K562 (cell line): ENCODE data around the gene GHR. TPM values are rescaled to one million over a fixed set of nuclear protein-coding genes. Genes with fewer than 3 reads are reported as not detected.

ENCODE experiments used
- ATAC-seq: fragments of 200-7000 bp; cut with Tn5 transposase; 3 replicates; pipeline ENCODE4 v1.9.1; 2020; ENCODE audit warnings: moderate library complexity
- BruUV-seq: library from RNA; stranded (reverse); fragments of 400-500 nt; replicated peaks from 2 replicates; lab custom pipeline; 2021; lab: Mats Ljungman, UMichigan
- CTCF ChIA-PET: fragments of 300-600 bp; formaldehyde crosslinking; extraction: SDS; loops from one replicate; lab custom pipeline; 2021; ENCODE audit warnings: low intra/inter-chr PET ratio; lab: Yijun Ruan, JAX
- POLR2A ChIA-PET: fragments of 300-600, 350-650 bp; sonication (Branson Sonifier 250); formaldehyde crosslinking; extraction: SDS; loops from one replicate; lab custom pipeline; 2021; ENCODE audit warnings: antibody characterized with exemption, inconsistent platforms; lab: Yijun Ruan, JAX
- DNase-seq, 4 experiments: peaks; one replicate each; pipeline versions ENCODE4 v3.0.0 to v3.0.0-alpha.2; 2011 to 2018; ENCODE audit warnings: low spot score in 3 of 4, mixed read lengths in 3 of 4; ENCODE audit errors: extremely low read depth in 1 of 4
- FAIRE-seq: peaks from 2 replicates; lab custom pipeline; 2011; peaks lifted over from hg19 to GRCh38; lab: Jason Lieb, UNC
- H2AFZ ChIP-seq: 2 replicates; pipeline ENCODE4 v1.6.0; 2011; ENCODE audit warnings: low read depth, low read length, control low read depth, inconsistent platforms
- H3K27ac ChIP-seq: fragments of 200-600 bp; 3 replicates; pipeline ENCODE4 v1.8.0; 2011; ENCODE audit warnings: low read depth, mild to moderate bottlenecking, control low read depth, inconsistent platforms, low read length, moderate library complexity, mixed read lengths; ENCODE audit errors: extremely low read depth
- H3K27me3 ChIP-seq, 2 experiments: fragments of 300-600 bp in 1 of 2; 2 replicates in 1 of 2; 3 replicates in 1 of 2; pipeline versions ENCODE4 v1.6.0 to v1.8.0; 2011; ENCODE audit warnings: inconsistent platforms in 2 of 2, low read length in 2 of 2, mild to moderate bottlenecking in 1 of 2, mixed read lengths in 1 of 2, moderate library complexity in 1 of 2; ENCODE audit not compliant: control insufficient read depth in 2 of 2, insufficient read depth in 2 of 2
- H3K36me3 ChIP-seq: fragments of 300-600 bp; 3 replicates; pipeline ENCODE4 v1.8.0; 2011; ENCODE audit warnings: mild to moderate bottlenecking, low read length, inconsistent platforms; ENCODE audit not compliant: control insufficient read depth, insufficient read depth
- H3K4me1 ChIP-seq, 2 experiments: fragments of 200-600 bp in 1 of 2; replicated peaks in 1 of 2; 2 replicates in 1 of 2; 3 replicates in 1 of 2; pipeline versions ENCODE4 v1.5.1 to v1.8.0; 2011; ENCODE audit warnings: inconsistent platforms in 2 of 2, low read length in 2 of 2, mild to moderate bottlenecking in 1 of 2, mixed read lengths in 1 of 2, moderate library complexity in 1 of 2; ENCODE audit not compliant: control insufficient read depth in 2 of 2, insufficient read depth in 2 of 2
- H3K4me2 ChIP-seq: 2 replicates; pipeline ENCODE4 v1.6.1; 2011; ENCODE audit warnings: low read length, control low read depth, inconsistent platforms, mixed read lengths; ENCODE audit not compliant: insufficient read depth
- H3K4me3 ChIP-seq: fragments of 200-600 bp; sonication (generic), shearing (Covaris generic); 2 replicates; pipeline ENCODE4 v1.5.1; 2016; ENCODE audit warnings: control low read depth, inconsistent platforms
- H3K79me2 ChIP-seq: fragments of 200-600 bp; 3 replicates; pipeline ENCODE4 v1.8.0; 2011; ENCODE audit warnings: low read length, inconsistent platforms; ENCODE audit not compliant: control insufficient read depth, insufficient read depth
- H3K9ac ChIP-seq, 2 experiments: 2 replicates each; pipeline versions ENCODE4 v1.6.0 to v1.6.1; 2011; ENCODE audit warnings: low read depth in 2 of 2, low read length in 2 of 2, control low read depth in 1 of 2, inconsistent platforms in 1 of 2, mild to moderate bottlenecking in 1 of 2, mixed read lengths in 1 of 2; ENCODE audit not compliant: insufficient read depth in 1 of 2
- H3K9me1 ChIP-seq: one replicate; pipeline ENCODE4 v1.6.0; 2011; ENCODE audit warnings: inconsistent platforms, mild to moderate bottlenecking, low read length, moderate library complexity; ENCODE audit not compliant: control insufficient read depth, insufficient read depth
- H3K9me3 ChIP-seq: replicated peaks from 2 replicates; pipeline ENCODE4 v1.5.1; 2011; ENCODE audit warnings: low read depth, low read length, inconsistent platforms; ENCODE audit not compliant: control insufficient read depth, insufficient read depth
- H4K20me1 ChIP-seq: replicated peaks from 2 replicates; pipeline ENCODE4 v1.6.1; 2011; ENCODE audit warnings: low read length, inconsistent platforms, mixed read lengths; ENCODE audit not compliant: control insufficient read depth, insufficient read depth
- EP300 ChIP-seq: IDR thresholded peaks from 2 replicates; pipeline ENCODE4 v1.6.1; 2012; ENCODE audit warnings: low read length, improper control_type of control experiment
- FOXJ2 ChIP-seq: fragments of 200-800 bp; sonication (Bioruptor generic); IDR thresholded peaks from 2 replicates; pipeline ENCODE4 v1.6.1; 2016; ENCODE audit warnings: missing genetic modification characterization, missing compliant biosample characterization
- HDAC1 ChIP-seq, 2 experiments: fragments of 450-650 bp; IDR thresholded peaks; 2 replicates each; pipeline ENCODE4 v1.6.1; 2016 to 2017; ENCODE audit warnings: inconsistent platforms in 1 of 2, mild to moderate bottlenecking in 1 of 2, moderate library complexity in 1 of 2
- NEUROD1 ChIP-seq: fragments of 150-350 bp; IDR thresholded peaks from 2 replicates; pipeline ENCODE4 v1.6.1; 2014; ENCODE audit warnings: borderline replicate concordance, low read length, low read depth; ENCODE audit not compliant: partially characterized antibody
- NFATC3 ChIP-seq: fragments of 450-650 bp; IDR thresholded peaks from 2 replicates; pipeline ENCODE4 v1.6.1; 2017; ENCODE audit warnings: mild to moderate bottlenecking
- WGBS: fragments of 100-300 bp; shearing (Covaris generic); methylation state at CpG from one replicate; pipeline ENCODE4 v1.1.6; 2016; ENCODE audit warnings: low coverage, mixed read lengths; ENCODE audit not compliant: insufficient coverage; ENCODE audit errors: missing lambda C conversion rate; 5-methylcytosine and 5-hydroxymethylcytosine counted together
- in situ Hi-C: fragments of 300-500 bp; cut with MboI; formaldehyde crosslinking; loops from 4 replicates; pipeline ENCODE4 v1.15.0; 2018; ENCODE audit warnings: inconsistent platforms, mixed read lengths
- intact Hi-C: fragments of 100-400 bp; cut with micrococcal nuclease; formaldehyde crosslinking; loops from 2 replicates; pipeline ENCODE4 v1.14.2; 2022
- polyA plus RNA-seq, 8 experiments: library from polyadenylated mRNA; depleted of rRNA in 4 of 8; stranded (reverse) in 5 of 8; unstranded in 3 of 8; fragments of >200 nt; fragmentation: Nextera tagmentation in 2 of 8; fragmentation: Illumina TruSeq in 1 of 8; extraction: Ambion mirVana in 2 of 8; extraction: Trizol in 1 of 8; gene quantifications; 2 replicates each; pipeline versions ENCODE4 v1.2.1 to v1.2.3, GENCODE V29; 2011 to 2014; ENCODE audit warnings: inconsistent platforms in 1 of 8, missing spikeins in 1 of 8
- total RNA-seq, 7 experiments: library from RNA; depleted of rRNA in 6 of 7; stranded (reverse); fragments of >200 nt in 6 of 7; fragmentation: Illumina TruSeq in 2 of 7; extraction: Trizol in 2 of 7; gene quantifications; 2 replicates each; pipeline versions ENCODE4 v1.2.1 to v1.2.3, GENCODE V29; 2011 to 2021; ENCODE audit warnings: low replicate concordance in 1 of 7
- TF ChIP-seq, protein P1 (sequence below), 2 experiments: fragments of 450-650 bp; IDR thresholded peaks; 2 replicates each; pipeline ENCODE4 v1.6.1; 2016; ENCODE audit warnings: mild to moderate bottlenecking in 2 of 2, borderline replicate concordance in 1 of 2, low read depth in 1 of 2, moderate library complexity in 1 of 2
- TF ChIP-seq, protein P2 (sequence below): fragments of 200-800 bp; sonication (Bioruptor generic); IDR thresholded peaks from 2 replicates; pipeline ENCODE4 v1.6.1; 2017; ENCODE audit warnings: missing genetic modification characterization, missing compliant biosample characterization
- TF ChIP-seq, protein P3 (sequence below), 2 experiments: IDR thresholded peaks; 2 replicates each; pipeline ENCODE4 v1.6.1; 2011; ENCODE audit warnings: borderline replicate concordance in 1 of 2, control low read depth in 1 of 2, low read depth in 1 of 2, low read length in 1 of 2, mild to moderate bottlenecking in 1 of 2, mixed read lengths in 1 of 2, moderate library complexity in 1 of 2; ENCODE audit not compliant: insufficient read depth in 1 of 2, insufficient read length in 1 of 2, poor library complexity in 1 of 2, severe bottlenecking in 1 of 2; ENCODE audit errors: extremely low read depth in 1 of 2

The GHR gene
- total and polyA plus RNA-seq, 9 of the 15 experiments (the other 6 are each of a cell fraction or from before 2014, with no cell fraction given): 0.01 to 0.13 (median 0.07) TPM; not detected in 5

DNA sequence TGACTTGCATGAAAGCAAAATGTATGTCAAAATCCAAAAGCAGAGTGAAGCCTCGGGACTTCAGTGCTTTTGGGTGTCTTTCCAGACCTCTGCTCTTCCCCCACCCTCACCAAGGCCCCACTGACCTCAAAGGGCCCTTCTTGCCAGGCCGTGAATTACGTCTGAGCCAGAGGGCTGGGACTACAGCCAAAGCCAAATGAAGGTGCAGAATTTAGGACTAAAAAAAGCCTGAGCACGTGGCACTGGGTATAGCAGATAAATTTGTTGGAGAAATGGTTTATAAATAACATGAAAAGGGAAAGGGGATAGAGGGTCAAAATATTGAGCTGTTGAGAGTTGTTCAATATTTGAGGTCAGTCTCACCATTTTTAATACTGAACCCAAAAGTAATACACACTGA is 163.4 kb downstream of the GHR start:
- no peak overlapping the region; the same call in 1 of the 2 replicates for H3K4me2 ChIP-seq
- no peaks in the 10 kb centered on the region for H3K36me3 ChIP-seq
- peaks cover 14 to 45% of the 10 kb centered on the region in 2 experiments for H3K4me1 ChIP-seq
- in situ Hi-C loops: loop anchor here (25.0 kb wide), 2 partner anchors 301 to 724 kb away; partner anchors contain the start of gene OXCT1
- FAIRE-seq (peak; percentile 76), DNase-seq (peak in 2 of 4 experiments; percentile 78 to 89), ATAC-seq (peak; percentile 75)
- ChIA-PET POLR2A (interaction anchor here (0.6 to 1.3 kb wide), 2 partner anchors 19 to 310 kb away, joined by 3 read pairs; no protein-coding TSS in a partner anchor), CTCF (interaction anchor here (0.6 kb wide), 1 partner anchor 302 kb away, joined by 5 read pairs; no protein-coding TSS in a partner anchor)
- H3K4me3 ChIP-seq: no peak overlapping the region
- no TSS peak for BruUV-seq
- WGBS: 2% methylated on average over 4 of the region's 4 CpGs
- H4K20me1 ChIP-seq: no peaks in the 10 kb centered on the region
- no peaks in the 10 kb centered on the region for H3K79me2 ChIP-seq
- H3K9me1 ChIP-seq: no peaks in the 10 kb centered on the region
- peak overlapping the region; percentile 73 for H3K27ac ChIP-seq
- peaks cover 0 to 5% of the 10 kb centered on the region in 2 experiments; a peak in 3 of 5 replicates for H3K27me3 ChIP-seq
- intact Hi-C loops: loop anchor here (5.0 to 10.0 kb wide), 4 partner anchors 181 to 732 kb away; partner anchors contain the start of gene ANXA2R
- H2AFZ ChIP-seq: peak overlapping the region; percentile 82
- H3K9me3 ChIP-seq: no peaks in the 10 kb centered on the region
- H3K9ac ChIP-seq: peak overlapping the region in 1 of 2 experiments; percentile 59; a peak in 2 of 4 replicates
- TF ChIP-seq, protein P1, sequence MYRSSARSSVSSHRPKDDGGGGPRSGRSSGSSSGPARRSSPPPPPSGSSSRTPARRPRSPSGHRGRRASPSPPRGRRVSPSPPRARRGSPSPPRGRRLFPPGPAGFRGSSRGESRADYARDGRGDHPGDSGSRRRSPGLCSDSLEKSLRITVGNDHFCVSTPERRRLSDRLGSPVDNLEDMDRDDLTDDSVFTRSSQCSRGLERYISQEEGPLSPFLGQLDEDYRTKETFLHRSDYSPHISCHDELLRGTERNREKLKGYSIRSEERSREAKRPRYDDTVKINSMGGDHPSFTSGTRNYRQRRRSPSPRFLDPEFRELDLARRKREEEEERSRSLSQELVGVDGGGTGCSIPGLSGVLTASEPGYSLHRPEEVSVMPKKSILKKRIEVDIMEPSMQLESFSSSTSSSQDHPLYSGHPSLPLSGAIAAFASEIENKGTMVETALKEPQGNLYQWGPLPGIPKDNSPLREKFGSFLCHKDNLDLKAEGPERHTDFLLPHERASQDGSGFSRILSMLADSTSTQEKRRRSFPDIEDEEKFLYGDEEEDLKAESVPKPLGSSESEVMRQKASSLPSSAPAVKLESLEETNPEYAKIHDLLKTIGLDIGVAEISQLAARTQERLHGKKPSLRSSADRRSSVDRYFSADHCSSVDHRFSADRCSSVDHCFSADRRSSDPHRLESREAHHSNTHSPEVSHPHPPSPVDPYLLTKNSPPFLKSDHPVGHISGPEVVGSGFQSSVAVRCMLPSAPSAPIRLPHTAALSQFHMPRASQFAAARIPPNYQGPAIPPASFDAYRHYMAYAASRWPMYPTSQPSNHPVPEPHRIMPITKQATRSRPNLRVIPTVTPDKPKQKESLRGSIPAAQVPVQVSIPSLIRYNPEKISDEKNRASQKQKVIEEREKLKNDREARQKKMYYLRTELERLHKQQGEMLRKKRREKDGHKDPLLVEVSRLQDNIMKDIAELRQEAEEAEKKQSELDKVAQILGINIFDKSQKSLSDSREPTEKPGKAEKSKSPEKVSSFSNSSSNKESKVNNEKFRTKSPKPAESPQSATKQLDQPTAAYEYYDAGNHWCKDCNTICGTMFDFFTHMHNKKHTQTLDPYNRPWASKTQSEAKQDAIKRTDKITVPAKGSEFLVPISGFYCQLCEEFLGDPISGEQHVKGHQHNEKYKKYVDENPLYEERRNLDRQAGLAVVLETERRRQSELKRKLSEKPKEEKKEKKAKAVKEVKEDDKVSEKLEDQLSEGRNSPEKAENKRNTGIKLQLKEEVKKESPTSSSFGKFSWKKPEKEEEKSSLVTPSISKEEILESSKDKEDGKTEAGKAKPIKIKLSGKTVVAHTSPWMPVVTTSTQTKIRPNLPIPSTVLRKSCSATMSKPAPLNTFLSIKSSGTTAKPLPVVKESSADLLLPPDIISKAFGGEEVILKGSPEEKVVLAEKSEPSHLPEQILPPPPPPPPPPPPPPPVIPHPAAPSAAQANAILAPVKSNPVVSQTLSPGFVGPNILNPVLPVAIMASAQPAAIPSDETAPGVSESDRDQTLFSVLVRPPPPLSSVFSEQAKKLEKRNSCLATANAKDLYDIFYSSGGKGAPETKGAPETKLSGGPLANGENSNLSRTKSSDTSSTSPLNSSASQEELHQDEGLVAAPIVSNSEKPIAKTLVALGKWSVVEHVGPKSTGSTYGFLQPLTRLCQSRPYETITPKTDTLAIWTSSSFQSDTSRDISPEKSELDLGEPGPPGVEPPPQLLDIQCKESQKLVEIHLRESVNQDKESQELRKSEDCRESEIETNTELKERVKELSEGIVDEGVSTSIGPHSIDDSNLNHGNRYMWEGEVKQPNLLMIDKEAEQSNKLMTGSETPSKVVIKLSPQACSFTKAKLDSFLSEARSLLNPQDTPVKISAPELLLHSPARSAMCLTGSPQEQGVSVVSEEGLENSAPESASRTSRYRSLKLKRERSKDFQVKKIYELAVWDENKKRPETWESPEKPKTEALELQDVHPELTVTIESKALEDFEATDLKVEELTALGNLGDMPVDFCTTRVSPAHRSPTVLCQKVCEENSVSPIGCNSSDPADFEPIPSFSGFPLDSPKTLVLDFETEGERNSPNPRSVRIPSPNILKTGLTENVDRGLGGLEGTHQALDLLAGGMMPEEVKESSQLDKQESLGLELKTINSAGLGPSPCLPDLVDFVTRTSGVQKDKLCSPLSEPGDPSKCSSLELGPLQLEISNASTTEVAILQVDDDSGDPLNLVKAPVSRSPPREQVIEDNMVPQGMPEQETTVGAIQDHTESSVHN (IDR thresholded peaks at IDR 0.05; ENCODE audit: borderline replicate concordance in 1 of 2, low read depth in 1 of 2): peak in 1 of 2 experiments; percentile 47; a peak in 1 of 4 replicates
- TF ChIP-seq, protein P2, sequence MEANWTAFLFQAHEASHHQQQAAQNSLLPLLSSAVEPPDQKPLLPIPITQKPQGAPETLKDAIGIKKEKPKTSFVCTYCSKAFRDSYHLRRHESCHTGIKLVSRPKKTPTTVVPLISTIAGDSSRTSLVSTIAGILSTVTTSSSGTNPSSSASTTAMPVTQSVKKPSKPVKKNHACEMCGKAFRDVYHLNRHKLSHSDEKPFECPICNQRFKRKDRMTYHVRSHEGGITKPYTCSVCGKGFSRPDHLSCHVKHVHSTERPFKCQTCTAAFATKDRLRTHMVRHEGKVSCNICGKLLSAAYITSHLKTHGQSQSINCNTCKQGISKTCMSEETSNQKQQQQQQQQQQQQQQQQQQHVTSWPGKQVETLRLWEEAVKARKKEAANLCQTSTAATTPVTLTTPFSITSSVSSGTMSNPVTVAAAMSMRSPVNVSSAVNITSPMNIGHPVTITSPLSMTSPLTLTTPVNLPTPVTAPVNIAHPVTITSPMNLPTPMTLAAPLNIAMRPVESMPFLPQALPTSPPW: peak; percentile 81
- peak; percentile 49 for TF ChIP-seq NEUROD1
- TF ChIP-seq NFATC3: 0 out of 2 replicates have a peak, but pooled peaks have one; percentile 36
- peak in 1 of 2 experiments; percentile 27; a peak in 1 of 4 replicates for TF ChIP-seq HDAC1 (IDR thresholded peaks at IDR 0.05)
- TF ChIP-seq EP300: peak; percentile 82
- peak; percentile 81 for TF ChIP-seq FOXJ2 (tag)
- TF ChIP-seq, protein P3, sequence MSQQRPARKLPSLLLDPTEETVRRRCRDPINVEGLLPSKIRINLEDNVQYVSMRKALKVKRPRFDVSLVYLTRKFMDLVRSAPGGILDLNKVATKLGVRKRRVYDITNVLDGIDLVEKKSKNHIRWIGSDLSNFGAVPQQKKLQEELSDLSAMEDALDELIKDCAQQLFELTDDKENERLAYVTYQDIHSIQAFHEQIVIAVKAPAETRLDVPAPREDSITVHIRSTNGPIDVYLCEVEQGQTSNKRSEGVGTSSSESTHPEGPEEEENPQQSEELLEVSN (IDR thresholded peaks at IDR 0.05; ENCODE audit: borderline replicate concordance in 1 of 2, extremely low read depth in 1 of 2, insufficient read depth in 1 of 2, insufficient read length in 1 of 2, low read depth in 1 of 2, low read length in 1 of 2, poor library complexity in 1 of 2, severe bottlenecking in 1 of 2): peak; percentile 54 to 65
